GM18499 (cell line): ENCODE data around the gene COL4A5.

Experiments used
- ATAC-seq: cut with Tn5 transposase; IDR thresholded peaks from one replicate; pipeline ENCODE4 v1.9.1; 2021; ENCODE audit warnings: moderate number of reproducible peaks; ENCODE audit not compliant: insufficient read depth, unreplicated experiment

Gene COL4A5

GRCh38 chrX:108736509-108737479 is 297.2 kb downstream of the COL4A5 start, which contains the start of gene IRS4:
TSS of gene IRS4 (minus strand) at chrX:108736563.
- ATAC-seq = no peak

DNA sequence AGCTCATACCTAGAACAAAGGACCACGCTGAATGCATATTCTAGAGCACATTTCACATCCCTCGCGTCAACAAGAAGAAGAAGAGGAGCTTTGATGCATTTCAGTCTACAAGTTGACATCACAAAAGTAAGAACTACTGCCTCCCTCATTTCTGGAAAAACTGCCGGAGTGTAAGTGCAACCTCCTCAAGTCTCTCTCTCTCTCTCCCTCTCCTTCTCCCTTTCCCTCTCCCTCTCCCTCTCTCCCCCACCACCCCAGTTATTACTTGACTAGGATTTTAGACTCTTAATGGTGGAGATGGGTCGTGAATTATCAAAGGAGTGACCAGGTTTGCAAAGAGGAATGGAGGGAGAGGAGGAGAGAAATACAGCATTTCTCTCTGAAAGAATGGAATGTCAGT is 298.1 kb downstream of the COL4A5 start:
- ATAC-seq = no peak

DNA sequence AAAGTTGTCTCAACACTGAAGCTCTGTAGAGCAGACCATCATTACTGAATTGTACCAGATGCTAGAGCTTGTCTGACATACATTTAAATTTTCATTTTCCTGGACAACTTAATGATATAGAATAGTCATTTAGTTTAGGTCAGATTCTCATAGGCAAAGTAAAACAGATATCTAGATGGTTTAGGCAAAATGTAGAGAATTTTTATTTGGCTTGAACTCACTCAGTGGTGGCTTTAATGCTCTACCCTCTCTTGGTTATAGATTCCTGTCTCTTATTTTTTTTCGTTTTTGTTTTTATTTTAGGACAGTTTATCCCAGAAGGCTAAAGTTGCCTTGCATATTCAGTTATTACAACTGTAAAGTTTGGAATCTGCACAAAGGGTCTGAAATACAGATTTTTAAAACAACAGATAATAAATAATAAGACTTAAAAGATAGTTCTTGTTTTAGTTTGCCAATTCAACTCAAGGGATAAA is 300.7 kb downstream of the COL4A5 start:
- no peak for ATAC-seq
